ENCODE measurements around the gene IPO5.
"Not testable (repeated sequence)": the region's sequence is repeated elsewhere in the genome, so short reads cannot be mapped to it uniquely, and the experiment has no call there.

IPO5 gene

DNA sequence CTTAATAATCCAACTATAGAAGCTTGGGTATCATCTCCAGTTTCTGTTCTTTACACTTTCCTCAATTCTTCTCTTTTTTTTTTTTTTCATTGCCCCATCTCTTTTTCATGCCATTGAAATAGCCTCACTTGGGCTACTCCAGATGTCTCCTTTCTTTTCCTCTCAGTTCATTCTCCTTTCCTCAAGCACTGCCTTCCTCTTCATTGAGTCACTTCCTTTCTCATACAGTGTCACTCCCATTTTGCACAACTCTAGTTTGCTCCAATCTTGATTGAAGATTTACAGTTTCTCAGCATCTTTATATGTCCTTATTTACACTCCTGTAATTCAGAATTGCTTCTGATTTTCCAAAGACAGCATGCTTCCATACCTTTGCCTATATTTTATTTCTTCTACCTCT lies 61.3 kb downstream of the IPO5 start:
- Mint-ChIP-seq H3K27me3 (no peaks in the 10 kb centered on the region), H3K9me3 (no peaks in the 10 kb centered on the region), H3K36me3 (peaks cover 42% of the 10 kb centered on the region), H3K27ac (peak overlapping the region; percentile 9), H3K4me1 (peaks cover 3% of the 10 kb centered on the region), H3K4me3 (no peak overlapping the region)
- CTCF ChIA-PET: no interaction called here
- DNase-seq: no peak

GRCh38 chr13:98018293-98018692 lies 64.8 kb downstream of the IPO5 start:
- no peak overlapping the region for H3K4me3 Mint-ChIP-seq
- peaks cover 3% of the 10 kb centered on the region for H3K4me1 Mint-ChIP-seq
- no peaks in the 10 kb centered on the region for H3K27me3 Mint-ChIP-seq
- H3K36me3 Mint-ChIP-seq: peaks cover 48% of the 10 kb centered on the region
- DNase-seq: no peak
- H3K9me3 Mint-ChIP-seq: no peaks in the 10 kb centered on the region
- CTCF ChIA-PET: no interaction called here
- H3K27ac Mint-ChIP-seq: no peak overlapping the region

DNA sequence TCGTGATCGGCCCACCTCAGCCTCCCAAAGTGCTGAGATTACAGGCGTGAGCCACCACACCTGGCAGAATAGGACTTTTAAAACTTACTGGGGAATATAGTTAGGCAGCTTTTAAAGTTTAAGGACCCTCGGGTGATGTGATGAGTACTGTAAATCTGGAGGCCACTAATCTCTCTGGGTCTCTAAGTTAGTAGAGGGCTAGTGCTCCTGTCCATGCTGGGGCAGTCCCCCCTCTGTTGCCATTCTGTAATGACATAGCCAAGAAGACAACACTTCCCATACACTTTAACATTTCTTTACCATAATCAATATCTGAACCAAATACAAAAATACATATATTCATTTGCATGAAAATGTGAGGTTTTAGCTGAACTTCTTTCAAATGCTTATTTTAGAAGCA lies 65.7 kb downstream of the IPO5 start:
- Mint-ChIP-seq H3K4me3 (no peak overlapping the region), H3K27me3 (no peaks in the 10 kb centered on the region), H3K36me3 (peaks cover 47% of the 10 kb centered on the region), H3K27ac (no peak overlapping the region), H3K4me1 (peaks cover 3% of the 10 kb centered on the region), H3K9me3 (no peaks in the 10 kb centered on the region)
- CTCF ChIA-PET: no interaction called here
- no peak for DNase-seq

DNA sequence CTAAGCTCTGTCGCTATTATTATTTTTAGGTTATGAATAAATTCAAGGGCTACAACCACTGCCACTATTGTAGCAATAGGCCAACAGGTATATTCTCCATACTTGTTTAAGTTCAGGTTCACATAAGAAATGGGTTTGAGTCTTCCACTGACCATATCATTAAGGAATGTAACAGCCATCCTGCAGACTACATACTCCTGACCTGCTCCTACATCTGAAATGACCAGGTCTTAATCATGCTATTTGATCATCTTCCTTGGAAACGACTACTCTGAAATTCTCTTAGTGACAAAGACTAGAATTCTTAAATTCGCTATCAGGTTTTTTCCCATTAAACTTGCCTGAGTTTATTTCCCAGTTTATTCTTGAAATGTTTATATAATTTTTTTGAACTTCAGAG lies 66.8 kb downstream of the IPO5 start:
- peaks cover 41% of the 10 kb centered on the region for H3K36me3 Mint-ChIP-seq
- no peak overlapping the region for H3K27ac Mint-ChIP-seq
- no peak for DNase-seq
- H3K9me3 Mint-ChIP-seq: no peaks in the 10 kb centered on the region
- no peaks in the 10 kb centered on the region for H3K27me3 Mint-ChIP-seq
- no peak overlapping the region for H3K4me3 Mint-ChIP-seq
- H3K4me1 Mint-ChIP-seq: no peaks in the 10 kb centered on the region
- CTCF ChIA-PET: no interaction called here

GRCh38 chr13:98022210-98022609 lies 68.7 kb downstream of the IPO5 start:
- Mint-ChIP-seq H3K4me1 (no peaks in the 10 kb centered on the region), H3K36me3 (peaks cover 35% of the 10 kb centered on the region), H3K9me3 (no peaks in the 10 kb centered on the region), H3K4me3 (no peak overlapping the region), H3K27me3 (no peaks in the 10 kb centered on the region), H3K27ac (no peak overlapping the region)
- no peak for DNase-seq
- CTCF ChIA-PET: no interaction called here

DNA sequence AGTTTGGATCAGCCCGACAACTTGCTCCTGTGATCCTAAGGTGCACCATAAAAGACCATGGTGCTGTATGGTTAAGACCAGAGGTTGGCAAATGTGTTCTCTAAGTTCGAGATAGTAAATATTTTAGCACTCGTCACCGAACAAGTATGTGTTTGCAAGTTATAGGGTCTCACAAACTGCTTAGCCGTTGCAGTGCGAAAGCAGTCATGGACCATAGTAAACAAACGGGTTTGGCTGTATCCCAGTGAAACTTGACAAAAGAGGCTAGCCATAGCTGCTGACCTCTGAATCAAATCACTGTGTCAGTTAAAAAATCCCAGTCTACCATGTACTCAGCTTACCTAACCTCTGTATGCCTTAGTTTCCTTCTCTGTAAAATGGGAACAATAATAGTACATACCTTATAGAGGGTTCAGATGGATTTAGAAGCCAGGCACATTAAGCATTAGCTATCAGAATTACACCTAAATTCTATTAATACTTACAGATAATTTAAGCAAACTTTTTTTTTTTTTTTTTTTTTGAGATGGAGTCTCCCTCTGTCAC lies 72.1 kb downstream of the IPO5 start:
- DNase-seq: no peak
- no peak overlapping the region for H3K4me3 Mint-ChIP-seq
- no peak overlapping the region for H3K27ac Mint-ChIP-seq
- H3K36me3 Mint-ChIP-seq: peaks cover 20% of the 10 kb centered on the region
- no peaks in the 10 kb centered on the region for H3K9me3 Mint-ChIP-seq
- no peaks in the 10 kb centered on the region for H3K4me1 Mint-ChIP-seq
- CTCF ChIA-PET: interaction anchor here (1.0 kb wide), 1 partner anchor 10 kb away, joined by 3 read pairs; no protein-coding TSS in a partner anchor
- H3K27me3 Mint-ChIP-seq: no peaks in the 10 kb centered on the region

DNA sequence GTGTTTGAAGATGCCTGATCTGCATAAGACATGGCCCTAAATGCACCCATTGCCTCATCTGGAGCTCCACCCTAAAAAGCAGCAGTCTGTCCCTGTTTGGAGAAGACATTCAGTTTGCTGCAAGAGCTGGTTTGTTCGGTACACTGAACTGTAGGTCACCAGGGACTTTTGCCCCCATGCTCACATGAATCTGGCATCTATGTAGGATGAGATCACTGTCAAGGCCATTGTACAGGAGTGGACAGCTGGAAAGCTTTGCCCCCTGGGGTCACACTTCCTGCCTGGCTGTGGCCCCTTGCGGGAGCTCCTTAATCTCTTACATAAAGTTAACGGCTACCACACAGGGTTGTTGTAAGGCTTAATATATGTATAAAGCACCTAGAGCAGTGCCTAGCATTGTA lies 73.0 kb downstream of the IPO5 start:
- Mint-ChIP-seq H3K4me1 (no peaks in the 10 kb centered on the region), H3K27me3 (no peaks in the 10 kb centered on the region)

DNA sequence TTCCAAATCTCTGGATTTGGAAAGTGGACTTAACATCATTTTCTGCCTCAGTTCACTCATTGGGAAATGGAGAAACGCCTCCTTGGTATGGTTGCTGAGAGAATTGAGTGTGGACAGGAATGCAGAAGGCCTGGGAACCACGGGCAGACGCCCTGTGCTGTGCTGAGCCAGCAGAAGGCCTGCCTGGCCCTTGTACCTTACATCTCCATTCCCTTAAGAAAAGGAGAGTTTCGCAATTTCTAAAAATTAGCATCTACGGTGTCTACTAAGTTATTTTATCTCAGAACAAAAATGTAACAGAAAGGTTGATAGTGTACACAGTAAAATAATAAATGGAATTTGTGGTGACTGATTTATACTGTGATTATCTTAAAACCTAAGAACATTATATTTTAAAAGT lies 78.7 kb downstream of the IPO5 start:
- CTCF ChIA-PET: no interaction called here
- no peaks in the 10 kb centered on the region for H3K27me3 Mint-ChIP-seq

More for the DNA sequence above, 73.0 kb downstream of the IPO5 start:
- H3K27ac Mint-ChIP-seq: no peak overlapping the region
- CTCF ChIA-PET: interaction anchor here (1.0 kb wide), 1 partner anchor 9 kb away, joined by 3 read pairs; no protein-coding TSS in a partner anchor
- H3K36me3 Mint-ChIP-seq: peaks cover 15% of the 10 kb centered on the region
- DNase-seq: no peak
- H3K9me3 Mint-ChIP-seq: no peaks in the 10 kb centered on the region
- no peak overlapping the region for H3K4me3 Mint-ChIP-seq

GRCh38 chr13:98033277-98034247 lies 80.1 kb downstream of the IPO5 start:
- DNase-seq: no peak
- Mint-ChIP-seq H3K36me3 (no peaks in the 10 kb centered on the region), H3K4me1 (no peaks in the 10 kb centered on the region), H3K9me3 (no peaks in the 10 kb centered on the region), H3K4me3 (no peak overlapping the region), H3K27ac (no peak overlapping the region), H3K27me3 (no peaks in the 10 kb centered on the region)
- CTCF ChIA-PET: no interaction called here

More for the DNA sequence above, 78.7 kb downstream of the IPO5 start:
- H3K4me3 Mint-ChIP-seq: no peak overlapping the region
- no peaks in the 10 kb centered on the region for H3K9me3 Mint-ChIP-seq
- DNase-seq: no peak
- H3K36me3 Mint-ChIP-seq: no peaks in the 10 kb centered on the region
- no peak overlapping the region for H3K27ac Mint-ChIP-seq
- H3K4me1 Mint-ChIP-seq: no peaks in the 10 kb centered on the region

DNA sequence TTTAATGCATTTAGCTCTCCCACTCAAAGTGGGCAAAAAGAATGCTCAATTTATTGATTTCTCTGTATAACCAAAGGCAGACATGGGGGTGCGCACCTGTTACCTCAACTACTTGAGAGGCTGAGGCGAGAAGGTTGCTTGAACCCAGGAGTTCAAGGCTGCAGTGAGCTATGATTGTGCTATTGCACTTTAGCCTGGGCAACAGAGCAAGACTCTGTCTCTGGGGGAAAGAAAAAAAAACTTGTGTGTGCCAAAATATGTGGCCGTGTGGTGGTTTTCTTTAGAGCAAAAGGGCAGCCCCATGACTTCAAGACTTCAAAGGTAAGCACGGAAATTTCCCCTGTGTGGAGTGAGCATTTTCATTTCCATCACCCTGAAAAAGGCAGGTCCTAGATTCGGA lies 81.9 kb downstream of the IPO5 start:
- Mint-ChIP-seq H3K4me1 (no peaks in the 10 kb centered on the region), H3K27me3 (no peaks in the 10 kb centered on the region), H3K4me3 (no peak overlapping the region), H3K9me3 (no peaks in the 10 kb centered on the region), H3K27ac (no peak overlapping the region), H3K36me3 (no peaks in the 10 kb centered on the region)
- DNase-seq: no peak
- CTCF ChIA-PET: interaction anchor here (1.2 kb wide), 1 partner anchor 9 kb away, joined by 3 read pairs; no protein-coding TSS in a partner anchor

- DNase-seq, H3K36me3 Mint-ChIP-seq, H3K27ac Mint-ChIP-seq, H3K27me3 Mint-ChIP-seq, H3K4me1 Mint-ChIP-seq, CTCF ChIA-PET, H3K9me3 Mint-ChIP-seq, H3K4me3 Mint-ChIP-seq: not testable (repeated sequence)
Observed at GRCh38 chr13:98036564-98037302, 83.3 kb downstream of the IPO5 start.

DNA sequence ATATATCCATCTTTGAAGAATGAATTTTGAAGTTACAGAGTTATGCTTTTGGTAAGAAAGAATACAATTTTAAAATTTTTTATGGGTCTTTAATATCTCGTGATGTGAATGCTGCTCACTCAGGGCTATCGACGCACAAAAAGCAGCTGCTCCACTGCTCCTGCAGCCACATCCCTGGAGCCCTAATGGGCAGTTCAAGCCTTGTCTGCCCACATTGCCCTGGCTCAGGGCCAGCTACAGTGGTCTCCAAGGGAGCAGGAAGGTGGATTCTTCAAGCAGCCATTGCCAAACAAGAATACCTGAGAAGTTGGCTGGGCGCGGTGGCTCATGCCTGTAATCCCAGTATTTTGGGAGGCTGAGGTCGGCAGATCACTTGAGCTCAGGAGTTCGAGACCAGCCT lies 85.8 kb downstream of the IPO5 start:
- CTCF ChIA-PET: no interaction called here
- no peaks in the 10 kb centered on the region for H3K9me3 Mint-ChIP-seq
- no peak overlapping the region for H3K27ac Mint-ChIP-seq
- no peak for DNase-seq
- H3K36me3 Mint-ChIP-seq: no peaks in the 10 kb centered on the region
- H3K4me3 Mint-ChIP-seq: no peak overlapping the region
- no peaks in the 10 kb centered on the region for H3K4me1 Mint-ChIP-seq
- peaks cover 3% of the 10 kb centered on the region for H3K27me3 Mint-ChIP-seq

GRCh38 chr13:98039964-98040363 lies 86.5 kb downstream of the IPO5 start:
- no peak for DNase-seq
- Mint-ChIP-seq H3K4me1 (no peaks in the 10 kb centered on the region), H3K4me3 (no peak overlapping the region), H3K36me3 (no peaks in the 10 kb centered on the region), H3K9me3 (no peaks in the 10 kb centered on the region), H3K27me3 (peaks cover 7% of the 10 kb centered on the region), H3K27ac (no peak overlapping the region)
- CTCF ChIA-PET: interaction anchor here (0.6 kb wide), 1 partner anchor 724 kb away, joined by 3 read pairs; no protein-coding TSS in a partner anchor

- Mint-ChIP-seq H3K4me1 (no peaks in the 10 kb centered on the region), H3K36me3 (no peaks in the 10 kb centered on the region), H3K9me3 (no peaks in the 10 kb centered on the region), H3K4me3 (no peak overlapping the region), H3K27ac (no peak overlapping the region), H3K27me3 (peaks cover 7% of the 10 kb centered on the region)
- CTCF ChIA-PET: no interaction called here
- no peak for DNase-seq
Observed at GRCh38 chr13:98041081-98041820, 87.8 kb downstream of the IPO5 start.

Measured in activated naive CD4-positive, alpha-beta T cell treated with anti-CD3 and anti-CD28 coated beads, Interleukin-2, amount 10 ng/mL, durations not matched to agents 7 days and 5 days (primary cell).